VCaP (cell line): ENCODE data around the gene RSAD2.
"Not testable (repeated sequence)": the region's sequence is repeated elsewhere in the genome, so short reads cannot be mapped to it uniquely, and the experiment has no call there.

Experiments used
- H3K27ac ChIP-seq: fragments of 450-650 bp; 2 replicates; pipeline ENCODE4 v1.5.1; 2017
- TF ChIP-seq, protein P1 (sequence below): fragments of 450-650 bp; conservative IDR thresholded peaks from 2 replicates; pipeline ENCODE4 v1.5.1; 2017; ENCODE audit warnings: mild to moderate bottlenecking, moderate library complexity

The RSAD2 gene

DNA sequence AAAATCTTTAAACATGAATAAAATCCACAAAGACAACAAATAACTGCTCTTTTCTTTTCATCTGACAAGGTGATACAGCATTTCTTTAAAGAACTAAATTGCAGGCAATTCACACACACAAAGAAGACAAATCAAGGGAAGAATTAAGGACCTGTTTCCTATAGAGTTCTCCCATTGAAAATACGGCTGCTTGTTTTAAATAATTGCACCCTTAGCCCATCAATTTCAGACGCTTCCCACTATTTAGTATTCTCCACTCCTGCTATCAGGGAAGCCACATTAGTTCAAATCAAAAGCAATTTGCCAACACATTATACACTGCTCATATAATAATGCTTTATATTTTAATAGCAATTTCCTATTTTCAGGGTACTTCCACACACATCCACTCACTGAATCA lies 23.2 kb upstream of the RSAD2 start:
- TF ChIP-seq, protein P1, sequence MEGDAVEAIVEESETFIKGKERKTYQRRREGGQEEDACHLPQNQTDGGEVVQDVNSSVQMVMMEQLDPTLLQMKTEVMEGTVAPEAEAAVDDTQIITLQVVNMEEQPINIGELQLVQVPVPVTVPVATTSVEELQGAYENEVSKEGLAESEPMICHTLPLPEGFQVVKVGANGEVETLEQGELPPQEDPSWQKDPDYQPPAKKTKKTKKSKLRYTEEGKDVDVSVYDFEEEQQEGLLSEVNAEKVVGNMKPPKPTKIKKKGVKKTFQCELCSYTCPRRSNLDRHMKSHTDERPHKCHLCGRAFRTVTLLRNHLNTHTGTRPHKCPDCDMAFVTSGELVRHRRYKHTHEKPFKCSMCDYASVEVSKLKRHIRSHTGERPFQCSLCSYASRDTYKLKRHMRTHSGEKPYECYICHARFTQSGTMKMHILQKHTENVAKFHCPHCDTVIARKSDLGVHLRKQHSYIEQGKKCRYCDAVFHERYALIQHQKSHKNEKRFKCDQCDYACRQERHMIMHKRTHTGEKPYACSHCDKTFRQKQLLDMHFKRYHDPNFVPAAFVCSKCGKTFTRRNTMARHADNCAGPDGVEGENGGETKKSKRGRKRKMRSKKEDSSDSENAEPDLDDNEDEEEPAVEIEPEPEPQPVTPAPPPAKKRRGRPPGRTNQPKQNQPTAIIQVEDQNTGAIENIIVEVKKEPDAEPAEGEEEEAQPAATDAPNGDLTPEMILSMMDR, result no peak
- no peak overlapping the region for H3K27ac ChIP-seq

DNA sequence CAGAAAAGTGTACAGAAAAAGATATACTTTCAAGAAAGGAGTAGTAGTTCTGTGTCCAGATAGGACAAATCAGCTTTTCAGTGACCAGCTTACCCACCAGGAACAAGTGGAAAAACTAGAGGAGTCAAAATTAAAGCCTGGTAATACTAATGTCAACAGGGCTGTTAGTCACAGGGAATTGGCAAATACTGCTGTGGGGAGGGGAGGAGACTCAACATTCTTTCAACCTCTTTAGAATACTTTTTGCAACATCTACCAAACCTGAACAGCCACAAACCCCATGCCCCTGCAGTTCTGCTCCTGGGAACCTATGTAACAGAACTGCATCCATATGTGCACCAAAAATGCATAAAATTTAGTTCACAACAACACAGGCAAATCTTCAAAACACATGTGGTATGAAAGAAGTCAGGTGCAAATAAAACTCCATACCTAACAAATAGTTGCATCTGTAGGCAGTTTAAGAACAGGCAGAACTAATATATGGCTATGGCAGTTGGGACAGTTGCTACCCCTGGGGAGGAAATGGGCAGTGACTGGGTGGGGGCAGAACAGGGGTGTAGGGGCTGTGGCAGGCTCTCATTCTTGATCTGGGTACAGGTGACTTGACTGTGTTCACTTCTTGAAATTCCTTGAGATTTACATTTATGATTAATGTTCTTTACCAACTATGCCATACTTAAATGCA lies 21.6 kb upstream of the RSAD2 start:
- TF ChIP-seq, protein P1, result no peak
- no peak overlapping the region for H3K27ac ChIP-seq

DNA sequence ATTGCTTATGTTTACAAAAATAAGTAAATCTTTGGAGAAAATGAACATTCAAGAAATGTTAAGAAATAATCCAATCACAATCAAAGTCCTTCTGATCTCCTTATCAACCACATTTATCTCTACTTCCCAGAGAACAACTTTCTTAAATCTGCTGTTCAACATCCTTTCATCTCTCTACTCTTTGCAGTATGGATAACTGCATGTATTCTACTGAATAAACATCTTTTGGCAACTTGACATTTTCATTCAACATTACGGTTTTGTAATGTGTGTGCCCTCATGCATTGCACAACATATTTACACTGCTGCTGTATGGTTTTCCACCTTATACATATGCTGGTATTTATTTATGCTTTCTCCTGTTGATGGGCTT lies 21.0 kb upstream of the RSAD2 start:
- no peak overlapping the region for H3K27ac ChIP-seq
- TF ChIP-seq, protein P1, result no peak

DNA sequence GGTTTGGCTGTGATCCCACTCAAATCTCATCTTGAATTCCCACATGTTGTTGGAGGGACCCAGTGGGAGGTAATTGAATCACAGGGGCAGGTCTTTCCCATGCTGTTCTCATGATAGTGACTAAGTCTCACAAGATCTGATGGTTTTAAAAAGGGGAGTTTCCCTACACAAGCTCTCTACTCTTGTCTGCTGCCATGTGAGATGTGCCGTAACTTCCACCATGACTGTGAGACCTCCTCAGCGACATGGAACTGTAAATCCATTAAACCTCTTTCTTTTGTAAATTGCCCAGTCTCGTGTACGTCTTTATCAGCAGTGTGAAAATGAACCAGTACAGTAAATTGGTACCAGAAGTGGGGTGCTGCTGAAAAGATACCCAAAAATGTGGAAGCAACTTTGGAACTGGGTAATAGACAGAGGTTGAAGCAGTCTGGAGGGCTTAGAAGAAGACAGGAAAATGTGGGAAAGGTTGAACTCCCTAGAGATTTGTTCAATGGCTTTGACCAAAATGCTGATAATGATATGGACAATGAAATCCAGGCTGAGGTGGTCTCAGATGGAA lies 19.0 kb upstream of the RSAD2 start:
- H3K27ac ChIP-seq, result not testable (repeated sequence)

DNA sequence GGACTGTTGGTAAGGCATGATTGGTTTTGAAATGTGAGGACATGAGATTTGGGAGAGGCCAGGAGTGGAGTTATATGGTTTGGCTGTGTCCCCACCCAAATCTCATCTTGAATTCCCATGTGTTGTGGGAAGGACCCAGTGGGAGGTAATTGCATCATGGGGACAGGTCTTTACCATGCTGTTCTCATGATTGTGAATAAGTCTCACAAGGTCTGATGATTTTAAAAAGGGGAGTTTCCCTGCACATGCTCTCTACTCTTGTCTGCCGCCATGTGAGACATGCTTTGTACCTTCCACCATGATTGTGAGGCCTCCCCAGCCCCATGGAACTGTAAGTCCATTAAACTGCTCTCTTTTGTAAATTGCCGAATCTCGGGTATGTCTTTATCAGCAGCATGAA lies 17.3 kb upstream of the RSAD2 start:
- no peak overlapping the region for H3K27ac ChIP-seq
- TF ChIP-seq, protein P1, result no peak

DNA sequence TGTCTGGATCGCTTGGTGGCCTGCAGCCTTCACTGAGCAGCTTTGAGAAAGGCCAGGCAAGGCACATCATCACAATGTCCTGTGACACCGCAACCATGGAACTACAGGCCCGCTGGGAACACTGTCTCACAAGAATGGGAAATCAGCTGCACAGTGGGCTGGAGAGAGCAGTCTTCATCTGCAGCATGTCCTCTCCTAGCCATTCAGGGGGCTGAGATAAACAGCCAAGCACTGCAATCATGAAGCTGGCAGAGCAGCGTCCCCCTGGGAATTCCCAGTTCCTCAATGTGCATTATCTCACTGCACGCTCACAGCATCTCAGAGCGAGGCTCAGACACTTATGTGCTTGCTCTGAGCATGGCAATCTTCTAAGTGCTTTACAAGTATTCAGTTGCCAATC lies 13.8 kb upstream of the RSAD2 start:
- no peak overlapping the region for H3K27ac ChIP-seq

DNA sequence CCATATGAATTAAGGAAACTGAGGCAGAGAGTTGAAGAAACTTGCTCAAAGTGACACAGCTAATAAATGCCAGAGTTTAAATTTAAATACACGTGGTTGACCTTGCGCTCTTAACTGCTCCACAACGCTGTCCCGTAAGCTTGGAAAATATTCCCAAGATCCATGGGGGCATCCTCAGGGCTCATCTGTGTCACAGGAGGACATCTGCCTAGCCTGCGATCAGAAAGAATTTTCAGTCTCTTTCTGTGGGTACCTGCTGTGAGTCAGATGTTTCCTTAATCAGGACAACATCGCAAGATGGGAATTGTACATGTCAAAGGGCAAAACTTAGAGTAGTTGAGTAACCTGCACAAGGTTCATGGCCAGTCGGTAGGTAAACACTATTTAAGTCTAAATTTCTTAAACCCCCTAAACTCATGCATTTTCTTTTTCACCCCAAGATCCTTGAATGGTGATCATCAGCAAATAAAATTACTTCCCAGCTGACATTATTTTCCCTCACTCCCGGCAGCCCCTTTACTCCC lies 13.3 kb upstream of the RSAD2 start:
- no peak overlapping the region for H3K27ac ChIP-seq
- TF ChIP-seq, protein P1, result no peak

More for the DNA sequence above, 13.8 kb upstream of the RSAD2 start:
- TF ChIP-seq, protein P1, result no peak

DNA sequence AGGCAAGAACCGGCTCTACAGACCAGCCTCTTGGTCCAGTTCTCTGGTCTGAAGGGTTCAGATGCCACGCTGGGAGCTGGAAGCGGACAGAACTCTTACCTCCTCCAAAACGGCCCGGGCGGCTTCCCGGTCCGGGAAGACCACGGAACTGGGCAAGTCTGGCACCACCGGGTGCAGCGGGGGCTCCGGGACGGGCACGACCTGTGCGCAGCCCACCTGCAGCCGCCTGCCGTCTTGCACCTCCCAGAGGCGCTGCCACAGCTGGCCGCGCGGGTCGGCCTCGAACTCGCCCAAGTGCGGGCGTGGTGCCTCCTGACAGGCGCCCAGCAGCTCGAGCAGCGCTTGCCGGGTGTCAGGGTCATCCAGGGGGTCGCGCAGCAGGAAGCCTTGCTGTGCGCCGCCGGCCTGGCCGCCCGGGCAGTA lies 12.6 kb upstream of the RSAD2 start:
- peak overlapping the region; percentile 77 for H3K27ac ChIP-seq

More for the DNA sequence above, 12.6 kb upstream of the RSAD2 start:
- TF ChIP-seq, protein P1, result no peak
